Measurements from ENCODE around the gene CD82. TPM values are rescaled to one million over a fixed set of nuclear protein-coding genes. Genes with fewer than 3 reads are reported as not detected.

The CD82 gene
- total RNA-seq, 2 donors from 2014 or later: 6.8 to 17.7 TPM

DNA sequence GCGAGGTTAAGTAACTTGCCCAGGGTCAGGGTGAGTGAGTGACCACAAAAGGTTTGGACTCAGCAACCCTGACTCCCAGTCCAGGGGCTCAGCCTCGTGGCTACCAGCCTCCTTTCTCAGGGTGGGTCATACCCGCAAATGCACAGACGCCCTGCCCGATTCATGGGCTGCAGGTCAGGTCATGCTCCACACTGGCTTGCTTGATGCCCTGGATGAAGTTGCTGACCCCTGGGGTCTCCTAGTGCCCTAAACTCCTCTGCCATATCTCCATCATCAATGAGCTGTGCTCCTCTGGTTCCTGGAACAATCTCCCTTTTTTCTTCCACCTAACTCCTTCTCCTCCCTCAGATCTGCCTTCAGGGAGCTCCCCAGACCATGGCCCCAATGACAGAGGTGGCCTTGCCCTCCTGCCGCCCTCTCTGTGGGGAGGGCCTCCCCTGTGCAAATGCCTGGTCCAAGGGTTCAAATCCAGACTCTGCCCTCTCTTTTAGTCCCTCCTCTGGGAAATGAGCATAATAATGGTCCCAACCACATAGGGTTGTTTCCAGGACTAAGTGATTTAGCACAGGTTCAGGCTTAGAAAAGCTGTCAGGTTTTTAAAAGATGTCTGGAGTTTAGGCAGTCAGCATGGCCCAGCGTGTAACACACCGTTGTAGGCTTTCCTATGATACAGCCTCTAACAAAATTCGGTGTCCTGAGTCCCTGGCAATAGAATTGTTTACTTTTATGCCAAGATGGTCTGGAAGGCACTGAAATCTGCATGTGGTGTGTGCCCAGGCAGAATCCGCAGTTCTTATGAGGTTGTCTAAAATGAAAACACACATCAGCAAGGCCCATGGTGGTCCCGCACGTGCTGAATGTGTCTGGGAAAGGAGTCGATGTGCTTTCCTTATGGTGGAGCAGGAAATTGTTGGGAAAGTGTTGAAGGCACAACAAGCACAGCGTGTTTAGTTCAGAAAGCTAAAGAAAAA is 63.6 kb downstream of the CD82 start:
- Histone ChIP-seq H3K36me3 (no peaks in the 10 kb centered on the region), H3K9me3 (no peaks in the 10 kb centered on the region), H3K4me3 (no peak overlapping the region), H3K4me1 (peaks cover 0 to 46% of the 10 kb centered on the region in 2 donors), H3K27ac (peak overlapping the region; percentile 73 to 79), H3K27me3 (no peaks in the 10 kb centered on the region)
- TF ChIP-seq, protein P1, sequence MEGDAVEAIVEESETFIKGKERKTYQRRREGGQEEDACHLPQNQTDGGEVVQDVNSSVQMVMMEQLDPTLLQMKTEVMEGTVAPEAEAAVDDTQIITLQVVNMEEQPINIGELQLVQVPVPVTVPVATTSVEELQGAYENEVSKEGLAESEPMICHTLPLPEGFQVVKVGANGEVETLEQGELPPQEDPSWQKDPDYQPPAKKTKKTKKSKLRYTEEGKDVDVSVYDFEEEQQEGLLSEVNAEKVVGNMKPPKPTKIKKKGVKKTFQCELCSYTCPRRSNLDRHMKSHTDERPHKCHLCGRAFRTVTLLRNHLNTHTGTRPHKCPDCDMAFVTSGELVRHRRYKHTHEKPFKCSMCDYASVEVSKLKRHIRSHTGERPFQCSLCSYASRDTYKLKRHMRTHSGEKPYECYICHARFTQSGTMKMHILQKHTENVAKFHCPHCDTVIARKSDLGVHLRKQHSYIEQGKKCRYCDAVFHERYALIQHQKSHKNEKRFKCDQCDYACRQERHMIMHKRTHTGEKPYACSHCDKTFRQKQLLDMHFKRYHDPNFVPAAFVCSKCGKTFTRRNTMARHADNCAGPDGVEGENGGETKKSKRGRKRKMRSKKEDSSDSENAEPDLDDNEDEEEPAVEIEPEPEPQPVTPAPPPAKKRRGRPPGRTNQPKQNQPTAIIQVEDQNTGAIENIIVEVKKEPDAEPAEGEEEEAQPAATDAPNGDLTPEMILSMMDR (IDR thresholded peaks at IDR 0.05): no peak
- peak; percentile 55 for DNase-seq (ENCODE audit: low spot score)

GRCh38 chr11:44629732-44630345 is 64.4 kb downstream of the CD82 start:
- H3K36me3 ChIP-seq: no peaks in the 10 kb centered on the region
- H3K9me3 ChIP-seq: no peaks in the 10 kb centered on the region
- no peak for DNase-seq (ENCODE audit: low spot score)
- H3K4me1 ChIP-seq: peaks cover 0 to 51% of the 10 kb centered on the region in 2 donors
- no peak overlapping the region for H3K4me3 ChIP-seq
- TF ChIP-seq, protein P1 (IDR thresholded peaks at IDR 0.05): no peak
- no peak overlapping the region for H3K27ac ChIP-seq
- no peaks in the 10 kb centered on the region for H3K27me3 ChIP-seq

- peak overlapping the region in 1 of 2 donors; percentile 23 for H3K27ac ChIP-seq
- no peaks in the 10 kb centered on the region for H3K27me3 ChIP-seq
- no peak overlapping the region for H3K4me3 ChIP-seq
- H3K36me3 ChIP-seq: no peaks in the 10 kb centered on the region
- H3K4me1 ChIP-seq: peaks cover 0 to 54% of the 10 kb centered on the region in 2 donors
- peak; percentile 40 for DNase-seq (ENCODE audit: low spot score)
- TF ChIP-seq, protein P1 (IDR thresholded peaks at IDR 0.05): no peak
- no peaks in the 10 kb centered on the region for H3K9me3 ChIP-seq
Observed at GRCh38 chr11:44630511-44631210, 65.2 kb downstream of the CD82 start.

- Histone ChIP-seq H3K27me3 (no peaks in the 10 kb centered on the region), H3K4me1 (peaks cover 0 to 54% of the 10 kb centered on the region in 2 donors), H3K36me3 (no peaks in the 10 kb centered on the region), H3K27ac (peak overlapping the region; percentile 38 to 50), H3K9me3 (no peaks in the 10 kb centered on the region), H3K4me3 (no peak overlapping the region)
- DNase-seq (ENCODE audit: low spot score): peak; percentile 50
- TF ChIP-seq, protein P1 (IDR thresholded peaks at IDR 0.05): peak in 1 of 2 donors; percentile 37
Observed at GRCh38 chr11:44631831-44632230, 66.4 kb downstream of the CD82 start.

DNA sequence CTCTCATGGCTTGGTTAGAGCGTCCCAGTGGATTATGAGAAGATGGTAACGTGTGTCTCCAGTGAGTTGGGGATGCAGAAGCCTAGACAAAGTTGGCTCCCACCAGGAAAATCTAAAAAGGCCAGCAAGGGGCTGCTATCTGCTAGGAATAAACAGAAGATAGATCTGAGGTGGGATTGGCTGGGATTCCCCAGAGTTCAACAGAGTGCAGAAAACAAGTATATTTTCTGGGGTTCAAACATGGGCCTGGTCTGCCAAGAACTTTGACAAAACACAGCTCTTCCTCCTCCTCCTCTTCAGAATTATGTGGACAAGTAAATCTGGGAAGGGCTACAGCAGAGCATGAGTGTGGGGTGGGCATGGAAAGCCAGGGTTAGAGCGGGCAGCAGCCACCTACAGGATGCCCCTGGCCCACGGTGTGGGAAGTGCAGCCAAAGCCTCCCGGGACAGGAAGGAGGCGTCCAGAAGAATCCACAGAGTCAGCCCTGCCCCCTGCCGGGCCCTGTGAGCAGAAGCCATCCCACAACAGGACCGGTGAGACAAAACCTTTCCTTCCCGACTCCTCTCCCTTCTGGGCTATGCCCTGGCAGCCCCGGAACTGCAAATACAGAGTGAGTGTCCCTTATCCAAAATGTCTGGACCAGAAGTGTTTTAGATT is 67.1 kb downstream of the CD82 start:
- DNase-seq (ENCODE audit: low spot score): peak; percentile 58
- Histone ChIP-seq H3K9me3 (no peaks in the 10 kb centered on the region), H3K4me1 (peaks cover 0 to 49% of the 10 kb centered on the region in 2 donors), H3K27me3 (no peaks in the 10 kb centered on the region), H3K4me3 (no peak overlapping the region), H3K27ac (peak overlapping the region; percentile 38 to 50), H3K36me3 (no peaks in the 10 kb centered on the region)
- TF ChIP-seq, protein P1 (IDR thresholded peaks at IDR 0.05): peak; percentile 13 to 59

Measured in right atrium auricular region (tissue), 2 donors.